ENCODE measurements around the gene KDF1. TPM values are rescaled to one million over a fixed set of nuclear protein-coding genes. Genes with fewer than 3 reads are reported as not detected.

The KDF1 gene
- total and polyA plus RNA-seq, 2 of the 13 experiments (the other 11 are each of a cell fraction or from before 2014, with no cell fraction given) = 1.9 to 4.9 TPM

DNA sequence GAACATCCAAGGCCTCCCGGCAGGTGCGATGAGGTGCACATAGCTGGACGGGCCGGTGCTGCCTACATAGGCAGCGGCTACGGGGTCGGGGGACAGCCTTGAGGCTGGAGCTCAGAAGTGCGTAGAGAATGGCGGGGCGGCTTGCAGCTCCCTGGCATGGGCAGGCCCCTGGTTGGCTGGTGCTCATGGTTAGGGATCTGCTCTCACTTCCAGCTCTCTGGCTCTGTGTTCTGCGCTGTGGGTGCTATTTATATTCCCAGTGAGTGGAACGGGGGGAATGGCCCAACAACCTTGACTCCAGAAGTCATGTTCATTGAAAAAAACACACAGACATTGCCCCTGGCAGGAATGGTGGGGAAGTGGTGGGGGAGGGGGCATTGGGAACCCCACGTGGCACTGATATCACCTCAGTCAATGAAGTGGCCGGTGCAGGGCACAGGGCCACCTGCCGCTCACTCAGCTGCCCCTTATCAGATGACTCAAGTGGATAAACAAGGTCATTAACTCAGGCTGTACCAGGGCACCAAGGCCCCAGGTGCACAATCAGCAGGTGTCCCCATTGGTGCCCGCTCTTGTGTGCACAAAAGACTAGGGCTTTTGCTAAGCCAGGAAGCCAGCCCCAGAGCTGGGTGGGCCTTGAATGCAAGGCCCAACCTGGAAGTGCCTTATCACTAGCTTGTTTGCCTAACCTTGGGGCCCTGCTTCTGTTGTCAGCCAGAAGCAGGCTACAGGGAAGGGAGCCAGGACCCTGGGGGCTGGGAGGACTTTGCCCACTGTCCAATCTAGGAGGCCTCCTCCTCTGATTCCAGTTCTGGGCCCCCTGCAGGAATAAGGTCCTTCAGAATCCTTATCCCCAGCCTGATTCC is 46.3 kb downstream of the KDF1 start, which contains the start of gene NR0B2 (continued):
- TF ChIP-seq, protein P1, sequence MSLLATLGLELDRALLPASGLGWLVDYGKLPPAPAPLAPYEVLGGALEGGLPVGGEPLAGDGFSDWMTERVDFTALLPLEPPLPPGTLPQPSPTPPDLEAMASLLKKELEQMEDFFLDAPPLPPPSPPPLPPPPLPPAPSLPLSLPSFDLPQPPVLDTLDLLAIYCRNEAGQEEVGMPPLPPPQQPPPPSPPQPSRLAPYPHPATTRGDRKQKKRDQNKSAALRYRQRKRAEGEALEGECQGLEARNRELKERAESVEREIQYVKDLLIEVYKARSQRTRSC (CRISPR knock-in tag; IDR thresholded peaks at IDR 0.05; ENCODE audit: low read depth) = peak; percentile 70; the same call in 1 of the 2 replicates
- TF ChIP-seq ZNF260 (CRISPR knock-in tag; IDR thresholded peaks at IDR 0.05; ENCODE audit: borderline replicate concordance, low read depth) (no peak), ZBTB42 (CRISPR knock-in tag; IDR thresholded peaks at IDR 0.05) (peak; percentile 89), SSRP1 (CRISPR knock-in tag; IDR thresholded peaks at IDR 0.05) (peak; percentile 89; the same call in 1 of the 2 replicates), GATA4 (IDR thresholded peaks at IDR 0.05; ENCODE audit: borderline replicate concordance, low read depth) (peak; percentile 99), HOXA3 (CRISPR knock-in tag; IDR thresholded peaks at IDR 0.05) (peak; percentile 91; the same call in 1 of the 2 replicates), SOX6 (IDR thresholded peaks at IDR 0.05) (no peak), SOX6 (CRISPR knock-in tag; IDR thresholded peaks at IDR 0.05) (peak; percentile 98), ZNF44 (CRISPR knock-in tag; IDR thresholded peaks at IDR 0.05) (no peak), SKI (IDR thresholded peaks at IDR 0.05; ENCODE audit: partially characterized antibody) (peak; percentile 99), ZFP36L2 (CRISPR knock-in tag; IDR thresholded peaks at IDR 0.05) (0 out of 2 replicates have a peak, but pooled peaks have one; percentile 48), TP53 (CRISPR knock-in tag; conservative IDR thresholded peaks at IDR 0.05) (0 out of 2 replicates have a peak, but pooled peaks have one; percentile 75)
- TF ChIP-seq, protein P2, sequence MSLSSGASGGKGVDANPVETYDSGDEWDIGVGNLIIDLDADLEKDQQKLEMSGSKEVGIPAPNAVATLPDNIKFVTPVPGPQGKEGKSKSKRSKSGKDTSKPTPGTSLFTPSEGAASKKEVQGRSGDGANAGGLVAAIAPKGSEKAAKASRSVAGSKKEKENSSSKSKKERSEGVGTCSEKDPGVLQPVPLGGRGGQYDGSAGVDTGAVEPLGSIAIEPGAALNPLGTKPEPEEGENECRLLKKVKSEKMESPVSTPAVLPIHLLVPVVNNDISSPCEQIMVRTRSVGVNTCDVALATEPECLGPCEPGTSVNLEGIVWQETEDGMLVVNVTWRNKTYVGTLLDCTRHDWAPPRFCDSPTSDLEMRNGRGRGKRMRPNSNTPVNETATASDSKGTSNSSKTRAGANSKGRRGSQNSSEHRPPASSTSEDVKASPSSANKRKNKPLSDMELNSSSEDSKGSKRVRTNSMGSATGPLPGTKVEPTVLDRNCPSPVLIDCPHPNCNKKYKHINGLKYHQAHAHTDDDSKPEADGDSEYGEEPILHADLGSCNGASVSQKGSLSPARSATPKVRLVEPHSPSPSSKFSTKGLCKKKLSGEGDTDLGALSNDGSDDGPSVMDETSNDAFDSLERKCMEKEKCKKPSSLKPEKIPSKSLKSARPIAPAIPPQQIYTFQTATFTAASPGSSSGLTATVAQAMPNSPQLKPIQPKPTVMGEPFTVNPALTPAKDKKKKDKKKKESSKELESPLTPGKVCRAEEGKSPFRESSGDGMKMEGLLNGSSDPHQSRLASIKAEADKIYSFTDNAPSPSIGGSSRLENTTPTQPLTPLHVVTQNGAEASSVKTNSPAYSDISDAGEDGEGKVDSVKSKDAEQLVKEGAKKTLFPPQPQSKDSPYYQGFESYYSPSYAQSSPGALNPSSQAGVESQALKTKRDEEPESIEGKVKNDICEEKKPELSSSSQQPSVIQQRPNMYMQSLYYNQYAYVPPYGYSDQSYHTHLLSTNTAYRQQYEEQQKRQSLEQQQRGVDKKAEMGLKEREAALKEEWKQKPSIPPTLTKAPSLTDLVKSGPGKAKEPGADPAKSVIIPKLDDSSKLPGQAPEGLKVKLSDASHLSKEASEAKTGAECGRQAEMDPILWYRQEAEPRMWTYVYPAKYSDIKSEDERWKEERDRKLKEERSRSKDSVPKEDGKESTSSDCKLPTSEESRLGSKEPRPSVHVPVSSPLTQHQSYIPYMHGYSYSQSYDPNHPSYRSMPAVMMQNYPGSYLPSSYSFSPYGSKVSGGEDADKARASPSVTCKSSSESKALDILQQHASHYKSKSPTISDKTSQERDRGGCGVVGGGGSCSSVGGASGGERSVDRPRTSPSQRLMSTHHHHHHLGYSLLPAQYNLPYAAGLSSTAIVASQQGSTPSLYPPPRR (CRISPR knock-in tag; IDR thresholded peaks at IDR 0.05; ENCODE audit: borderline replicate concordance) = peak; percentile 98
- TF ChIP-seq, protein P3, sequence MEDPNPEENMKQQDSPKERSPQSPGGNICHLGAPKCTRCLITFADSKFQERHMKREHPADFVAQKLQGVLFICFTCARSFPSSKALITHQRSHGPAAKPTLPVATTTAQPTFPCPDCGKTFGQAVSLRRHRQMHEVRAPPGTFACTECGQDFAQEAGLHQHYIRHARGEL (CRISPR knock-in tag; IDR thresholded peaks at IDR 0.05) = no peak
- TF ChIP-seq, protein P4, sequence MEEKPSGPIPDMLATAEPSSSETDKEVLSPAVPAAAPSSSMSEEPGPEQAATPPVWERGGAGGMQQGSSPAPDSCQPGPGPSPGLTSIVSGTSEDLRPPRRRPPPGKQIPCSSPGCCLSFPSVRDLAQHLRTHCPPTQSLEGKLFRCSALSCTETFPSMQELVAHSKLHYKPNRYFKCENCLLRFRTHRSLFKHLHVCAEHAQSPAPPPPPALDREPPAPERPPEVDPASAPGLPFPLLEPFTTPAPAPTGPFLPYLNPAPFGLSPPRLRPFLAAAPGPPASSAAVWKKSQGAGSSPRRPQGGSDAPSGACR (CRISPR knock-in tag; IDR thresholded peaks at IDR 0.05) = peak; percentile 96
- TF ChIP-seq, protein P5, sequence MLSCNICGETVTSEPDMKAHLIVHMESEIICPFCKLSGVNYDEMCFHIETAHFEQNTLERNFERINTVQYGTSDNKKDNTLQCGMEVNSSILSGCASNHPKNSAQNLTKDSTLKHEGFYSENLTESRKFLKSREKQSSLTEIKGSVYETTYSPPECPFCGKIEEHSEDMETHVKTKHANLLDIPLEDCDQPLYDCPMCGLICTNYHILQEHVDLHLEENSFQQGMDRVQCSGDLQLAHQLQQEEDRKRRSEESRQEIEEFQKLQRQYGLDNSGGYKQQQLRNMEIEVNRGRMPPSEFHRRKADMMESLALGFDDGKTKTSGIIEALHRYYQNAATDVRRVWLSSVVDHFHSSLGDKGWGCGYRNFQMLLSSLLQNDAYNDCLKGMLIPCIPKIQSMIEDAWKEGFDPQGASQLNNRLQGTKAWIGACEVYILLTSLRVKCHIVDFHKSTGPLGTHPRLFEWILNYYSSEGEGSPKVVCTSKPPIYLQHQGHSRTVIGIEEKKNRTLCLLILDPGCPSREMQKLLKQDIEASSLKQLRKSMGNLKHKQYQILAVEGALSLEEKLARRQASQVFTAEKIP (CRISPR knock-in tag; IDR thresholded peaks at IDR 0.05; ENCODE audit: borderline replicate concordance) = no peak
- TF ChIP-seq, protein P6, sequence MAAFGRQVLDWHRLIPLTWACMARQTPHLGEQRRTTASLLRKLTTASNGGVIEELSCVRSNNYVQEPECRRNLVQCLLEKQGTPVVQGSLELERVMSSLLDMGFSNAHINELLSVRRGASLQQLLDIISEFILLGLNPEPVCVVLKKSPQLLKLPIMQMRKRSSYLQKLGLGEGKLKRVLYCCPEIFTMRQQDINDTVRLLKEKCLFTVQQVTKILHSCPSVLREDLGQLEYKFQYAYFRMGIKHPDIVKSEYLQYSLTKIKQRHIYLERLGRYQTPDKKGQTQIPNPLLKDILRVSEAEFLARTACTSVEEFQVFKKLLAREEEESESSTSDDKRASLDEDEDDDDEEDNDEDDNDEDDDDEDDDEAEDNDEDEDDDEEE (CRISPR knock-in tag; IDR thresholded peaks at IDR 0.05) = no peak; the same call in none of the 2 replicates
